HG02870 (cell line): ENCODE measurements around the gene ORAI1.
"Not testable (repeated sequence)": the region's sequence is repeated elsewhere in the genome, so short reads cannot be mapped to it uniquely, and the experiment has no call there.

Experiments used
- ATAC-seq: cut with Tn5 transposase; IDR thresholded peaks from one replicate; pipeline ENCODE4 v1.9.1; 2021; ENCODE audit warnings: mild to moderate bottlenecking, moderate library complexity; ENCODE audit not compliant: unreplicated experiment

The ORAI1 gene

DNA sequence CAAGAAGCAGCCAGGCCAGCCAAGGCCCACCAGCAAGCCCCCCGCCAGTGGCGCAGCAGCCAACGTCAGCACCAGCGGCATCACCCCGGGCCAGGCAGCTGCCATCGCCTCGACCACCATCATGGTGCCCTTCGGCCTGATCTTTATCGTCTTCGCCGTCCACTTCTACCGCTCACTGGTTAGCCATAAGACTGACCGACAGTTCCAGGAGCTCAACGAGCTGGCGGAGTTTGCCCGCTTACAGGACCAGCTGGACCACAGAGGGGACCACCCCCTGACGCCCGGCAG lies 15.0 kb downstream of the ORAI1 start:
- ATAC-seq = no peak

DNA sequence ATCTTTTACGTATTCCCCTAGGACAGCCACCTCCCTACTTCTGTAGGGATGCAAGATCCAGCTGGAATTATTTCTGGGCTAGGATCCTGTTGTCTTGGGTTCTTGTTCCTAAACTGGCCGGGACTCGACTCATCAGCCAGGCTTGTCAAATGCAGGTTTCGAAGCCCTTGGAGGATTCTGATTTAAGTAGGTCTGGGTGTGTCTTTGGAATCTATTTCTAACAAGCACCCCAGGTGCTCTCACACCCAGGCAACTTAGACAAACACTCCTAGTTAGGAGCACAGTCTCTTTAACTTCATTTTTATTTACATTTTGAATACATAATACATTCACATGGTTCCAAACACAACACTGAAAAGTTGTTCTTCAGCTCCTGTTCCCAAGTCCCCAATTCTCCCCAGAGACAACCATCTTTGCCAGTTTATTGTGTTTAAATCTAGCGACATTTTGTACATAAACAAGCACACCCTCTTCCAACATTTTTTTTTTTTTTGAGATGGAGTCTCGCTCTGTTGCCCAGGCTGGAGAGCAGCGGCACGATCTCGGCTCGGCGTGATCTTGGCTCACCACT lies 22.2 kb downstream of the ORAI1 start:
- no peak for ATAC-seq

- no peak for ATAC-seq
Measured at GRCh38 chr12:121649322-121649721, 23.0 kb downstream of the ORAI1 start.

GRCh38 chr12:121649819-121650353 lies 23.6 kb downstream of the ORAI1 start:
- ATAC-seq = no peak

- no peak for ATAC-seq
Measured at GRCh38 chr12:121651320-121651719, 25.0 kb downstream of the ORAI1 start.

- ATAC-seq = no peak
Measured at GRCh38 chr12:121652767-121653497, 26.6 kb downstream of the ORAI1 start.

DNA sequence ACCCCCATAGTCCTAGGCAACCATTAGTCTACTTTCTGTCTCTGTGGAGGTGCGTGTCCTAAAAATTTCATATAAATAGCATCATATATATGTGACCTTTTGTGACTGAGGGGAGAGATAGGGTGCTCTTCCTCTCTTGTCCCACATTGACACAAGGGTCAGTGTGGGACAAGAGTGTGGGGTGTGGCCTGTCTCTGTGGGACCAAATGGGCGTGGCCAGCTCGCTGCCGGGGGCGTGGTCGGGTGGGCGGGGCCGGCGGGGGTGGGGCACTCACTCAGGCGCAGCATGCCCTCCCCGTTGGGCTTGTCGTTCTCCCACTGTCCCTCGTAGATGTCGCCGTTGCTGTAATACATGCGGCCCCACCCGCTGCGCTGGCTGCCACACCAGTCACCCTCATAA lies 27.7 kb downstream of the ORAI1 start:
- ATAC-seq = no peak

GRCh38 chr12:121656122-121656521 lies 29.8 kb downstream of the ORAI1 start:
- no peak for ATAC-seq

GRCh38 chr12:121657305-121658008 lies 31.1 kb downstream of the ORAI1 start:
- ATAC-seq = no peak

DNA sequence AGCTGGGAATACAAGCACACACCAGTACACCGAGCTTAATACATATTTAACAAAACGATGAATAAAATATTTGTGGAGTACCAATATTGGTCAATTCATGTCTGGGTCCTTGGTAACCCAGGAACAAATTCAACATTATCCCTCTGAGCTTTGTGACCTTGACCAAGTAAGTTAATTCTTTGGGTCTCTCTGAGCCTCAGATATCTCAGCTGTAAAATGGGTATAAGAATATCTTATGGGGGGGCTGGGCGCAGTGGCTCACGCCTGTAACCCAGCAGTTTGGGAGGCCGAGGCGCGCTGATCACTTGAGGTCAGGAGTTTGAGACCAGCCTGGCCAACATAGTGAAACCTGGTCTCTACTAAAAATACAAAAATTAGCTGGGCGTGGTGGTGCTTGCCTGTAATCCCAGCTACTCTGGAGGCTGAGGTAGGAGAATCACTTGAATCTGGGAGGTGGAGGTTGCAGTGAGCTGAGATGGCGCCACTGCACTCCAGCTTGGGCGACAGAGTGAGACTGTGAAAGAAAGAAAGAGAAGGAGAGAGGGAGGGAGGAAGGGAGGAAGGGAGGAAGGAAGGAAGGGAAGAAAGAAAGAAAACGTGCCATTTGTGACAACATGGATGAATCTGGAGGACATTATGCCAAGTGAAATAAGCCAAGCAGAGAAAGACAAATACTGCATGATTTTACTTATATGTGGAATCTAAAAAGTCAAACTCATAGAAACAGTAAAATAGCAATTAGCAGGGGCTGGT lies 35.2 kb downstream of the ORAI1 start:
- ATAC-seq = not testable (repeated sequence)

DNA sequence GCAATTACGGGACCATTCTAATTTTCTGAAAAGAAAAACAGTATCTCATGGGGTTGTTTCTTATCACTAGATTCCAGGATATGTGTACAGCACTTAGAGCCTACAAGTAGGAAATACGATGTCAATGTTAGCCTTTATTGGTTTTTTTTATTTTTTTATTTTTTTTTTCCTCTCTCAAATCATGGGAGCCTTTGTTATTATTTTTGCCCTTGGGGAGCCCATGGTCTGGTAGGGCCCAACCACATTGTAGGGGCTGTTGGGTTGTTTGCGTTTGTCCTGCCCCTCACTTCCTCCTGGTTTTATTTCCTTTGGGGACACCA lies 37.2 kb downstream of the ORAI1 start:
- ATAC-seq = no peak

DNA sequence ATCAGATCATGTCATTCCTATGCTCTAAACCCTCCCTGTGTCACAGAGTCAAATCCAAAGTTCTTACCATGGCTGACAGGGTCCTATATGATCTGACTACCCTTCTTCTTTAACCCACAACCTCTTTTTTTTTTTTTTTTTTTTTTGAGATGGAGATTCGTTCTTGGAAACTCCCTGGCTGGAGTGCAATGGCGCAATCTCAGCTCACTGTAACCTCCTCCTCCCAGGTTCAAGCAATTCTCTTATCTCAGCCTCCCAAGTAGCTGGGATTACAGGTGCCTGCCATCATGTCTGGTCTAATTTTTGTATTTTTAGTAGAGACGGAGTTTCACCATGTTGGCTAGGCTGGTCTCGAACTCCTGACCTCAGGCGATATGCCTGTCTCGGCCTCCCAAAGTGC lies 40.5 kb downstream of the ORAI1 start:
- ATAC-seq = not testable (repeated sequence)

DNA sequence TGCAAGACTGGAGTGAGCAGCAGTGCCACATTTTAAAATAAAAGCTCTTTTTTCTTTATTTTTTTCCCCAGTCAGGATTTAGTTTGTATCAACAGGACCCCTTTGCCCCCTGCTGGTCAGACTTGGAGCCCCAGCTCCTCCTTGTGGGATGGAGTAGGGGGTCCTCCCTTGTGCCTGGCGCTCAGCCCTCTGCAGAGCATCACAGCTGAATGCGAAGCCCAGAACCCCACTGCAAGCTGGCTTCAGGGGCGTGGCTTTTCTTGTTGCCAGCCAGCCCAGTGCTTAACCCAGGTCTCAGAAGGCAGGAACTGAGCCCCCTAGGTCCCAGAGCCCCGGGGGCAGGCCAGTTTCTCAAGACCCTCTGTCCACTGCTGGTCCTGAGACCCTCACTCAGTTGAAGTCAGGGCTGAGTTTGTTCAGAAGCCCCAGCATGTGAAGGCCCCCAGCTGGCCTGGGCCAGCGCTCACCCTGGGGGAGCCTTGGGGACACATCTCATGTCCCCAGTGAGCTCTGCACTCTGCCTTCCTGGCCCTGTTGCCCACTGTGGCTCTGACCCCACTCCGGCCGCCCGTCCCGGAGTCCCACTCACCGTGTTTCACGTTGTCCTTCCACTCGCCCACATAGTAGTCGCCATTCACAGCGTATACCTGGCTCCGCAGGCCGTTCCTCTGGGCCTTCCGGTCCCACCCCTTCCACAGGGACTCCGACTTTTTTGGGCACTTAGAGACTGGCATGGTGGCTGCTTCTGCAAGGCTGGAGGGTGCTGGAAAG lies 42.6 kb downstream of the ORAI1 start:
- no peak for ATAC-seq

DNA sequence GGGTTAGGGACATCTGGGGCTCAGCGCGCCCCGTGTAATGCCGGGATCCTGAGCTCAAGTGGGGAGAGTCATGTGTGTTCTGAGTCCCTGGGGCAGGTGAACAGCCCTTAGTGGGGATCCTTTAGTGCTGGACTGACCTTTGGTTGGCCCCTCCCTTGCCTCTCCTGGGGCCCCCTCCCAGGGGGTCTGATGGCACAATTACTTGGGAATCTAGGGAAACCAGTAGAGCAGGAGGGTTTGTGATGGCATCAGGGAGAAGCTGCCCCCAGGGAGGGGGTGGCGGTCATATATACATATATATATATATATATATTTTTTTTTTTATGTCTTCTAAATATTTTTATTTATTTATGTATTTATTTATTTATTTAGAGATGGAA lies 43.2 kb downstream of the ORAI1 start, which contains the start of gene MORN3:
Gene MORN3, minus strand, starts transcription at position 134 of the 380 bp plus-strand sequence. CDS start 171 bp downstream, outside the sequence.
- ATAC-seq = no peak

GRCh38 chr12:121673013-121673511 lies 46.7 kb downstream of the ORAI1 start:
- ATAC-seq = no peak

DNA sequence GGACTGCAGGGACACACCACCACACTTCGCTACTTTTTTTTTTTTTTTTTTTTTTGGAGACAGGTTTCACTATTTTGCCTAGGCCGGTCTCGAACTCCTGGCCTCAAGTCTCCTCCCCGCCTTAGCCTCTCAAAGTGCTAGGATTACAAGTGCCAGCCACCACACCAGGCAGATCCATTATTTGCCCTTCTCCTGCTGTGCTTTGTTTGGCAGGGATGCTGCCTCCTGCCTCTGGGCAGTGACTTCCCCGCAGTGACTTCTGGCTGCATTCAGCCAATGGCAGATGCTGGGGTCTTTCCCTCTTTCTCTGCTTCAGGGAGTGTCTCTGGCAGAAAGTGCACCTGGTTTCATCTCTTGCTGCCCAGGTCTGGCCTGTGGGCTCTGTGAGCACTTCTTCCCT lies 49.9 kb downstream of the ORAI1 start:
- no peak for ATAC-seq

- no peak for ATAC-seq
Measured at GRCh38 chr12:121678305-121678704, 52.0 kb downstream of the ORAI1 start.

DNA sequence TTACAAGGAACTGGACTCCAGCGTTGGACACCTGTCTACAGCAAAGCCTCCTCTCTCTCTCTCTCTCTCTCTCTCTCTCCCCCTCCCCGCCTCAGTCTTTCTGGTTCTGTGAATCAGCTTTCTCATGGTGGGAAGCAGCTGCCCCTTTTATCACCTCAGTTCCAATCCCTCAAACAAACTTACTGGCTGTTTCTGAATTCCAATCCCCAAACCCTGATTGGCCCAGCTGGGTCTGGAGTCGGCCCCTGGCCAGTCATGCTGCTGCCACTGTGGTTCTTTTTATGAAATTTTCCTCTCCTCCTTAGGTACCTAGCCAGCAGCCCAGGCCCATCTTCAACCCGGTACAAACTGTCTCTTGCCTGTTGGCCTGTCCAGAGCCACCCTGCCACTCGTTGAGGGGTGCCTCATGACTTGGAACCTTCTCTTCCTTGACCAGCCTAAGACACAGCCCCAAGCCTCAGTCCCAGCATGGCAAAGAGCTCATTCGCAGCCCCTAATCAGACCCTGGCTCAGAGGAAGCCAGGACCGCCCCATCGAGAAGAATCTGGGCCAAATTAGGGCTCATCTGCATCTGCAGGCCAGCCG lies 52.5 kb downstream of the ORAI1 start:
- no peak for ATAC-seq

- ATAC-seq = not testable (repeated sequence)
Measured at GRCh38 chr12:121679661-121680197, 53.4 kb downstream of the ORAI1 start.

DNA sequence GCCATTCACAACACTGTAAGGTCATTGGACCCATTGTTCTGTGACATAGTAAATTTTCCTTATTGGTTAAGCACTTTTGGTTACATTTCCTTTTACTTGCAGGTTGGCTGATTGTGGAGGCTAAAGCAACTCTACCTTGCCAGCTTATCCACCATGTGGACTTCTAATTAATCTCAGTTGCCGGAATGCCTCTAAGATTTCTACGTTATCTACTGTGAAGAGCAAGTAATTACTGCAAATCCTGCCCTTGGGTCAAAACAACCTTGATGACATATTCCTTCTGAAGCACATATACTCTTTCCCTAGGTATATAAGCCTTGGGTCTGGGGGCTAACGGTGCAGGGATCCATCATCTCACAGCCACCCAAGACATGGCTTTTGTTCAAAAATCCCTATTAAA lies 62.6 kb downstream of the ORAI1 start:
- ATAC-seq = no peak
